Measurements from ENCODE around the gene TIMP3.

DNA sequence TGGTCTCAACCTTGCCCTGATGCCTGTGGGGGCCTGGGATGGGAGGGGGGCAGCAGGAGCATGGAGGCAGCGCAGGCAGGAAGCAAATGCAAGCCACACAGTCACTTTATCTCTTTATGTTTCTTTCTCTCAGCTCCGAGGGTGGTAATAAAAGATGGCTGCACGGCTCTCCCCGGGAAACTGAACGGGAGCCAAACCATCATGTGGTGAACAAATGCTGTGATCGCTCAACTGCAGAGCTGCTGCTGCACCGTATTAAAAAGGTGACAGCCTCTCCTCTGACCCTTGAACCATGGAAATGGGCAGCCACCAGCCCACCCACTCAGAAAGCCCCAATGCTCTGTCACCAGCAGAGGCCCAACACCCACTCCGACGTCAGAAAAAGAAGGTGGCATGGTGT lies 110.0 kb downstream of the TIMP3 start:
- TF ChIP-seq SP7 (tag by site-specific recombination; IDR thresholded peaks at IDR 0.05) (no peak), ZNF473 (tag by site-specific recombination; IDR thresholded peaks at IDR 0.05) (no peak), ZBTB26 (tag by site-specific recombination; optimal IDR thresholded peaks at IDR 0.05) (no peak), ZNF571 (tag by site-specific recombination; IDR thresholded peaks at IDR 0.05) (no peak), SP2 (tag by site-specific recombination; IDR thresholded peaks at IDR 0.05) (no peak), CTCF (tag by site-specific recombination; IDR thresholded peaks at IDR 0.05) (no peak), ZNF704 (tag by site-specific recombination; IDR thresholded peaks at IDR 0.05) (no peak), ZNF114 (tag by site-specific recombination; IDR thresholded peaks at IDR 0.05) (no peak), ZNF24 (tag by site-specific recombination; IDR thresholded peaks at IDR 0.05) (no peak), ZNF670 (tag by site-specific recombination; IDR thresholded peaks at IDR 0.05; ENCODE audit: low read depth) (no peak), PBX3 (CRISPR knock-in tag; IDR thresholded peaks at IDR 0.05) (no peak), TCF7L2 (IDR thresholded peaks at IDR 0.05; ENCODE audit: borderline replicate concordance, low read depth, low read length) (no peak), ZNF639 (tag by site-specific recombination; IDR thresholded peaks at IDR 0.05) (no peak), ZNF174 (tag by site-specific recombination; IDR thresholded peaks at IDR 0.05) (no peak)

All from HEK293 (cell line).